HepG2 (cell line): ENCODE results near the gene COASY. TPM values are rescaled to one million over a fixed set of nuclear protein-coding genes. Genes with fewer than 3 reads are reported as not detected.

Source experiments
- E2F2 ChIP-seq: sonication (generic); formaldehyde crosslinking; IDR thresholded peaks from 2 replicates; pipeline ENCODE4 v1.4.0; 2020; ENCODE audit warnings: missing genetic modification reagents, borderline replicate concordance
- ESRRA ChIP-seq: sonication (generic); formaldehyde crosslinking; IDR thresholded peaks from 2 replicates; pipeline ENCODE4 v1.5.1; 2020; ENCODE audit warnings: mild to moderate bottlenecking, low read depth, missing genetic modification reagents
- KLF11 ChIP-seq: IDR thresholded peaks from 2 replicates; pipeline ENCODE4 v1.6.1; 2016; ENCODE audit warnings: missing compliant biosample characterization
- MEIS2 ChIP-seq: sonication (generic); formaldehyde crosslinking; IDR thresholded peaks from 2 replicates; pipeline ENCODE4 v1.9.0; 2021; ENCODE audit warnings: mild to moderate bottlenecking, missing genetic modification reagents
- NFE2L2 ChIP-seq: fragments of 150-350 bp; IDR thresholded peaks from 2 replicates; pipeline ENCODE4 v1.6.1; 2014; ENCODE audit warnings: low read length
- PATZ1 ChIP-seq: sonication (generic); formaldehyde crosslinking; IDR thresholded peaks from 2 replicates; pipeline ENCODE4 v1.4.0; 2020; ENCODE audit warnings: missing genetic modification reagents
- RARA ChIP-seq: IDR thresholded peaks from 2 replicates; pipeline ENCODE4 v1.6.1; 2016; ENCODE audit warnings: missing genetic modification reagents, missing compliant biosample characterization
- RFXANK ChIP-seq: IDR thresholded peaks from 2 replicates; pipeline ENCODE4 v1.6.1; 2016
- RXRA ChIP-seq: sonication (generic); formaldehyde crosslinking; IDR thresholded peaks from 2 replicates; pipeline ENCODE4 v1.5.1; 2020; ENCODE audit warnings: missing genetic modification reagents
- SCMH1 ChIP-seq: sonication (generic); formaldehyde crosslinking; IDR thresholded peaks from 2 replicates; pipeline ENCODE4 v1.9.0; 2021; ENCODE audit warnings: missing genetic modification reagents, mild to moderate bottlenecking, borderline replicate concordance
- SKIL ChIP-seq: sonication (generic); formaldehyde crosslinking; IDR thresholded peaks from 2 replicates; pipeline ENCODE4 v1.8.0; 2022; ENCODE audit warnings: missing genetic modification reagents, mild to moderate bottlenecking, moderate library complexity, borderline replicate concordance
- SNAPC5 ChIP-seq: sonication (generic); formaldehyde crosslinking; IDR thresholded peaks from 2 replicates; pipeline ENCODE4 v1.8.1; 2023; ENCODE audit warnings: mild to moderate bottlenecking, missing genetic modification reagents, borderline replicate concordance
- SOX6 ChIP-seq, 2 experiments: fragments of 450-650 bp in 1 of 2; sonication (generic) in 1 of 2; formaldehyde crosslinking in 1 of 2; IDR thresholded peaks; 2 replicates each; pipeline versions ENCODE4 v1.4.0 to v1.6.1; 2017 to 2020; ENCODE audit warnings: antibody characterized with exemption in 1 of 2, mild to moderate bottlenecking in 1 of 2, missing genetic modification reagents in 1 of 2
- TBP ChIP-seq: sonication (generic); formaldehyde crosslinking; IDR thresholded peaks from 2 replicates; pipeline ENCODE4 v1.5.0; 2020; ENCODE audit warnings: missing genetic modification reagents
- TGIF2 ChIP-seq: IDR thresholded peaks from 2 replicates; pipeline ENCODE4 v1.6.1; 2016; ENCODE audit warnings: control low read depth, missing compliant biosample characterization
- ZKSCAN8 ChIP-seq: IDR thresholded peaks from 2 replicates; pipeline ENCODE4 v1.6.1; 2016; ENCODE audit warnings: borderline replicate concordance, missing genetic modification reagents, missing compliant biosample characterization
- ZMAT3 ChIP-seq: sonication (generic); formaldehyde crosslinking; conservative IDR thresholded peaks from 2 replicates; pipeline ENCODE4 v1.7.0; 2021; ENCODE audit warnings: missing genetic modification reagents
- ZNF138 ChIP-seq: sonication (generic); formaldehyde crosslinking; IDR thresholded peaks from 2 replicates; pipeline ENCODE4 v1.5.0; 2020; ENCODE audit warnings: mild to moderate bottlenecking, low read depth, missing genetic modification reagents
- ZNF510 ChIP-seq: sonication (generic); formaldehyde crosslinking; IDR thresholded peaks from 2 replicates; pipeline ENCODE4 v1.4.0; 2020; ENCODE audit warnings: low read depth, mild to moderate bottlenecking, missing genetic modification reagents
- ZNF530 ChIP-seq: sonication (generic); formaldehyde crosslinking; IDR thresholded peaks from 2 replicates; pipeline ENCODE4 v1.5.0; 2020; ENCODE audit warnings: low read depth, mild to moderate bottlenecking, missing genetic modification reagents
- ZNF576 ChIP-seq: sonication (generic); formaldehyde crosslinking; IDR thresholded peaks from 2 replicates; pipeline ENCODE4 v1.4.0; 2020; ENCODE audit warnings: mild to moderate bottlenecking, missing genetic modification reagents
- ZNF816 ChIP-seq: sonication (generic); formaldehyde crosslinking; IDR thresholded peaks from 2 replicates; pipeline ENCODE4 v1.8.0; 2022; ENCODE audit warnings: missing genetic modification reagents, mild to moderate bottlenecking, borderline replicate concordance
- ZNF83 ChIP-seq: sonication (generic); formaldehyde crosslinking; IDR thresholded peaks from 2 replicates; pipeline ENCODE4 v1.4.0; 2020; ENCODE audit warnings: missing genetic modification reagents, mild to moderate bottlenecking, borderline replicate concordance
- polyA plus RNA-seq, 8 experiments: library from polyadenylated mRNA; depleted of rRNA in 3 of 8; stranded (reverse) in 7 of 8; unstranded in 1 of 8; fragments of >200 nt; fragmentation: Illumina TruSeq in 4 of 8; extraction: Trizol in 4 of 8; gene quantifications; 2 replicates each; pipeline versions ENCODE4 v1.2.1 to v1.2.3, GENCODE V29; 2011 to 2016; ENCODE audit warnings: low read depth in 4 of 8, missing spikeins in 1 of 8, mixed read lengths in 1 of 8; ENCODE audit not compliant: insufficient read depth in 1 of 8
- total RNA-seq, 5 experiments: library from RNA; depleted of rRNA; stranded (reverse); fragments of >200 nt; fragmentation: Illumina TruSeq; extraction: Trizol; gene quantifications; 2 replicates each; pipeline ENCODE4 v1.2.3, GENCODE V29; 2016; ENCODE audit warnings: low read depth in 1 of 5

COASY gene
- total and polyA plus RNA-seq, 2 of the 13 experiments (the other 11 are each of a cell fraction or from before 2014, with no cell fraction given) = 90.7 to 125 TPM

- TF ChIP-seq SKIL = peak; percentile 54; the same call in 1 of the 2 replicates
- no peak for TF ChIP-seq ZNF530
- no peak for TF ChIP-seq E2F2 (CRISPR knock-in tag)
- TF ChIP-seq ZMAT3 = peak; percentile 31; the same call in 1 of the 2 replicates
- TF ChIP-seq RXRA (CRISPR knock-in tag) = peak; percentile 81
- TF ChIP-seq SCMH1 = no peak
- 0 out of 2 replicates have a peak, but pooled peaks have one; percentile 71 for TF ChIP-seq ZKSCAN8
- peak; percentile 48; the same call in 1 of the 2 replicates for TF ChIP-seq KLF11 (CRISPR knock-in tag)
- TF ChIP-seq TGIF2 (CRISPR knock-in tag) = no peak
- no peak for TF ChIP-seq NFE2L2
- no peak for TF ChIP-seq ZNF510
- TF ChIP-seq ZNF83 (CRISPR knock-in tag) = no peak
- peak; percentile 29; the same call in 1 of the 2 replicates for TF ChIP-seq ESRRA (CRISPR knock-in tag)
- peak; percentile 70; the same call in 1 of the 2 replicates for TF ChIP-seq SNAPC5 (CRISPR knock-in tag)
- TF ChIP-seq RFXANK (CRISPR knock-in tag) = peak; percentile 27; the same call in 1 of the 2 replicates
- TF ChIP-seq SOX6 (IDR thresholded peaks at IDR 0.05) = no peak
- peak; percentile 66 for TF ChIP-seq SOX6 (CRISPR knock-in tag; IDR thresholded peaks at IDR 0.05)
- no peak; the same call in 1 of the 2 replicates for TF ChIP-seq ZNF138 (CRISPR knock-in tag)
- TF ChIP-seq PATZ1 (CRISPR knock-in tag) = peak; percentile 95
- no peak for TF ChIP-seq TBP (CRISPR knock-in tag)
- TF ChIP-seq RARA = peak; percentile 66
- TF ChIP-seq MEIS2 (CRISPR knock-in tag) = peak; percentile 55; the same call in 1 of the 2 replicates
- TF ChIP-seq ZNF816 (CRISPR knock-in tag) = no peak; the same call in 1 of the 2 replicates
- TF ChIP-seq ZNF576 (CRISPR knock-in tag) = no peak; the same call in 1 of the 2 replicates
Observed at GRCh38 chr17:42536372-42537155, 25.4 kb upstream of the COASY start (continued).
